HepG2 (cell line): ENCODE measurements around the gene KSR1. TPM values are rescaled to one million over a fixed set of nuclear protein-coding genes. Genes with fewer than 3 reads are reported as not detected.
A peak's percentile ranks its signal among the peaks of the same experiment; 100 is the strongest.

ENCODE experiments used
- ATAC-seq: fragments of 200-7000 bp; cut with Tn5 transposase; 3 replicates; pipeline ENCODE4 v1.9.1; 2020; ENCODE audit warnings: mild to moderate bottlenecking, moderate library complexity
- BruUV-seq: library from RNA; stranded (reverse); fragments of 400-500 nt; replicated peaks from 2 replicates; lab custom pipeline; 2021; lab: Mats Ljungman, UMichigan
- CTCF ChIA-PET: fragments of 300-600 bp; formaldehyde crosslinking; extraction: SDS; loops from one replicate; lab custom pipeline; 2021; ENCODE audit warnings: low total read pairs, inconsistent platforms, low intra/inter-chr PET ratio; lab: Yijun Ruan, JAX
- POLR2A ChIA-PET: fragments of 350-600 bp; sonication (Branson Sonifier 250); formaldehyde crosslinking; loops from one replicate; lab custom pipeline; 2020; ENCODE audit warnings: antibody characterized with exemption, inconsistent platforms; lab: Yijun Ruan, JAX
- DNase-seq: peaks from one replicate; pipeline ENCODE4 v3.0.0-alpha.2; 2015; ENCODE audit warnings: low spot score
- FAIRE-seq: peaks from 3 replicates; lab custom pipeline; 2011; peaks lifted over from hg19 to GRCh38; lab: Jason Lieb, UNC
- H2AFZ ChIP-seq: one replicate; pipeline ENCODE4 v1.6.1; 2011; ENCODE audit warnings: low read length, inconsistent platforms
- H3K27ac ChIP-seq: fragments of 300-600 bp; 3 replicates; pipeline ENCODE4 v1.8.0; 2011; ENCODE audit warnings: mixed run types, mild to moderate bottlenecking, mixed read lengths, low read length, inconsistent platforms; ENCODE audit not compliant: insufficient read depth; ENCODE audit errors: extremely low read length
- H3K27me3 ChIP-seq, 2 experiments: fragments of 200-600 bp in 1 of 2; 2 replicates in 1 of 2; 3 replicates in 1 of 2; pipeline versions ENCODE4 v1.6.0 to v1.8.0; 2011; ENCODE audit warnings: low read length in 2 of 2, mild to moderate bottlenecking in 2 of 2, moderate library complexity in 2 of 2, inconsistent platforms in 1 of 2; ENCODE audit not compliant: insufficient read depth in 2 of 2, control insufficient read depth in 1 of 2
- H3K36me3 ChIP-seq, 2 experiments: fragments of 200-600 bp in 1 of 2; replicated peaks in 1 of 2; 2 replicates in 1 of 2; 3 replicates in 1 of 2; pipeline versions ENCODE4 v1.5.1 to v1.8.0; 2011; ENCODE audit warnings: low read length in 2 of 2, inconsistent platforms in 1 of 2; ENCODE audit not compliant: insufficient read depth in 2 of 2, control insufficient read depth in 1 of 2
- H3K4me1 ChIP-seq: 2 replicates; pipeline ENCODE4 v1.5.1; 2012; ENCODE audit warnings: low read length, inconsistent platforms; ENCODE audit not compliant: insufficient read depth
- H3K4me2 ChIP-seq: 2 replicates; pipeline ENCODE4 v1.6.0; 2011; ENCODE audit warnings: low read depth, low read length, inconsistent platforms
- H3K4me3 ChIP-seq, 3 experiments: fragments of 200-600 bp in 1 of 3; sonication (generic), shearing (Covaris generic) in 1 of 3; replicated peaks in 1 of 3; 2 replicates each; pipeline ENCODE4 v1.5.1; 2011 to 2016; ENCODE audit warnings: low read length in 3 of 3, inconsistent platforms in 2 of 3, low read depth in 2 of 3, mild to moderate bottlenecking in 2 of 3, control low read depth in 1 of 3, mixed read lengths in 1 of 3; ENCODE audit not compliant: insufficient read depth in 1 of 3
- H3K79me2 ChIP-seq: one replicate; pipeline ENCODE4 v1.6.1; 2011; ENCODE audit warnings: low read length, inconsistent platforms; ENCODE audit not compliant: insufficient read depth
- H3K9ac ChIP-seq: 2 replicates; pipeline ENCODE4 v1.6.0; 2011; ENCODE audit warnings: mild to moderate bottlenecking, low read depth, low read length, inconsistent platforms; ENCODE audit not compliant: insufficient read depth
- H3K9me3 ChIP-seq: 2 replicates; pipeline ENCODE4 v1.5.1; 2012; ENCODE audit warnings: mild to moderate bottlenecking, low read length
- H4K20me1 ChIP-seq: 2 replicates; pipeline ENCODE4 v1.6.0; 2011; ENCODE audit warnings: inconsistent platforms, mild to moderate bottlenecking, low read length, moderate library complexity; ENCODE audit not compliant: insufficient read depth
- FOXA1 ChIP-seq, 2 experiments: fragments of 450-650 bp in 1 of 2; sonication (generic) in 1 of 2; formaldehyde crosslinking in 1 of 2; IDR thresholded peaks; 2 replicates each; pipeline versions ENCODE4 v1.4.0 to v1.6.1; 2016 to 2020; ENCODE audit warnings: missing genetic modification reagents in 1 of 2
- HDAC2 ChIP-seq: sonication (generic); formaldehyde crosslinking; IDR thresholded peaks from 2 replicates; pipeline ENCODE4 v1.4.0; 2020; ENCODE audit warnings: missing genetic modification reagents
- HOXD1 ChIP-seq: sonication (generic); formaldehyde crosslinking; IDR thresholded peaks from 2 replicates; pipeline ENCODE4 v1.5.0; 2020; ENCODE audit warnings: missing genetic modification reagents
- MEF2D ChIP-seq: sonication (generic); formaldehyde crosslinking; IDR thresholded peaks from 2 replicates; pipeline ENCODE4 v1.5.1; 2020; ENCODE audit warnings: mild to moderate bottlenecking, missing genetic modification reagents
- MIXL1 ChIP-seq: IDR thresholded peaks from 2 replicates; pipeline ENCODE4 v1.6.1; 2016
- MTA1 ChIP-seq: sonication (generic); formaldehyde crosslinking; IDR thresholded peaks from 2 replicates; pipeline ENCODE4 v1.4.0; 2020; ENCODE audit warnings: missing genetic modification reagents, mild to moderate bottlenecking, borderline replicate concordance
- NCOA2 ChIP-seq: sonication (generic); formaldehyde crosslinking; IDR thresholded peaks from 2 replicates; pipeline ENCODE4 v1.8.0; 2022; ENCODE audit warnings: inconsistent platforms
- NR1H2 ChIP-seq: sonication (generic); formaldehyde crosslinking; IDR thresholded peaks from 2 replicates; pipeline ENCODE4 v1.8.1; 2022; ENCODE audit warnings: low read depth, missing genetic modification reagents, borderline replicate concordance
- NR2C2 ChIP-seq: sonication (generic); formaldehyde crosslinking; IDR thresholded peaks from 2 replicates; pipeline ENCODE4 v1.4.0; 2020; ENCODE audit warnings: missing genetic modification reagents, mild to moderate bottlenecking, moderate library complexity, borderline replicate concordance
- RXRA ChIP-seq: sonication (generic); formaldehyde crosslinking; IDR thresholded peaks from 2 replicates; pipeline ENCODE4 v1.5.1; 2020; ENCODE audit warnings: missing genetic modification reagents
- ZNF12 ChIP-seq: sonication (generic); formaldehyde crosslinking; IDR thresholded peaks from 2 replicates; pipeline ENCODE4 v1.5.0; 2020; ENCODE audit warnings: missing genetic modification reagents
- ZNF264 ChIP-seq: sonication (generic); formaldehyde crosslinking; IDR thresholded peaks from 2 replicates; pipeline ENCODE4 v1.4.0; 2020; ENCODE audit warnings: missing genetic modification reagents
- ZNF329 ChIP-seq: sonication (generic); formaldehyde crosslinking; IDR thresholded peaks from 2 replicates; pipeline ENCODE4 v1.9.0; 2021; ENCODE audit warnings: low read depth, mild to moderate bottlenecking, missing genetic modification reagents
- ZNF350 ChIP-seq: sonication (generic); formaldehyde crosslinking; IDR thresholded peaks from 2 replicates; pipeline ENCODE4 v1.4.0; 2020; ENCODE audit warnings: mild to moderate bottlenecking, low read depth, missing genetic modification reagents, borderline replicate concordance
- WGBS: methylation state at CpG from one replicate; pipeline ENCODE4 v1.1.6; 2017; ENCODE audit warnings: low lambda C conversion rate; 5-methylcytosine and 5-hydroxymethylcytosine counted together
- in situ Hi-C: cut with HindIII; loops from 2 replicates; pipeline ENCODE4 v1.10.0; 2017; ENCODE audit warnings: low pct_unique_long_range_greater_than_20kb; ENCODE audit not compliant: extremely low pct_ligation_motif_present
- intact Hi-C: fragments of 100-400 bp; cut with micrococcal nuclease; formaldehyde crosslinking; loops from one replicate; pipeline ENCODE4 v1.10.0; 2022; ENCODE audit not compliant: unreplicated experiment
- polyA plus RNA-seq, 8 experiments: library from polyadenylated mRNA; depleted of rRNA in 3 of 8; stranded (reverse) in 7 of 8; unstranded in 1 of 8; fragments of >200 nt; fragmentation: Illumina TruSeq in 4 of 8; extraction: Trizol in 4 of 8; gene quantifications; 2 replicates each; pipeline versions ENCODE4 v1.2.1 to v1.2.3, GENCODE V29; 2011 to 2016; ENCODE audit warnings: low read depth in 4 of 8, missing spikeins in 1 of 8, mixed read lengths in 1 of 8; ENCODE audit not compliant: insufficient read depth in 1 of 8
- total RNA-seq, 5 experiments: library from RNA; depleted of rRNA; stranded (reverse); fragments of >200 nt; fragmentation: Illumina TruSeq; extraction: Trizol; gene quantifications; 2 replicates each; pipeline ENCODE4 v1.2.3, GENCODE V29; 2016; ENCODE audit warnings: low read depth in 1 of 5
- TF ChIP-seq, protein P1 (sequence below): sonication (generic); formaldehyde crosslinking; IDR thresholded peaks from 2 replicates; pipeline ENCODE4 v1.4.0; 2020; ENCODE audit warnings: missing genetic modification reagents, borderline replicate concordance

Gene KSR1
- total and polyA plus RNA-seq, 2 of the 13 experiments (the other 11 are each of a cell fraction or from before 2014, with no cell fraction given): 10.1 to 16.6 TPM

DNA sequence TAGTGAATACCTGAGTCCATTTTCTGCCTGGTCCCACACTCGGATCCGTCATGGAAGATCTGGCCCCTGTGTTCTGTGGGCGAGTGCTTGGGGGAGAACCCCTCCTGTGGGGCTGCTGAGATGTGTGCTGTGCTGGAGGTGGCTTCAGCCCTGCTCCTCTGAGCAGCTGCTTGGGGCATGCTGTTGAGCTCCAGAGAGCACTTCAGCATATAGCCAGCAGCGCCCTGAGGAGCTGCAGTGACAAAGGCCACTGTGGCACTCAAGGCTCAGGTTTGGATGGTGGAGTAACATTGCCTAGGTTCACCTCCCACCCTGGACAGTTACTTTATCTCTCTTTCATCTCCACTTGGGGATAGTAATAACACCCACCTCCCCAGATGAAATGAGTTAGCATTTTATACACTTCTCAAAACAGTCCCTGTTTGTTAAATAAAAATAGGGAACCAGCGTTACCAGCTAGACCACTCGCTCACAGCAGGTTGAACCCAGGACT lies 75.3 kb downstream of the KSR1 start:
- Histone ChIP-seq H3K4me1 (peaks cover 94% of the 10 kb centered on the region), H3K4me3 (peak overlapping the region in 1 of 3 experiments; percentile 35; a peak in 1 of 6 replicates), H3K79me2 (peaks cover 36% of the 10 kb centered on the region), H3K9me3 (no peaks in the 10 kb centered on the region), H3K9ac (no peak overlapping the region; the same call in 1 of the 2 replicates), H3K27me3 (no peaks in the 10 kb centered on the region), H3K4me2 (peak overlapping the region; percentile 72), H3K36me3 (no peaks in the 10 kb centered on the region), H2AFZ (no peak overlapping the region), H4K20me1 (no peaks in the 10 kb centered on the region), H3K27ac (no peak overlapping the region)
- in situ Hi-C loops (loop anchor here (10.0 kb wide), 1 partner anchor 63 kb away; no protein-coding TSS in a partner anchor), intact Hi-C loops (no loop called here)
- POLR2A ChIA-PET: interaction anchor here (0.7 to 2.7 kb wide), 9 partner anchors 9 to 37 kb away, joined by 3 to 27 read pairs (median 10); no protein-coding TSS in a partner anchor
- DNase-seq (no peak), FAIRE-seq (no peak), ATAC-seq (peak; percentile 46)
- 65% methylated on average over 6 of the region's 6 CpGs for WGBS
- CTCF ChIA-PET: no interaction called here
- TF ChIP-seq HOXD1 (CRISPR knock-in tag) (no peak), ZNF12 (peak; percentile 70; the same call in 1 of the 2 replicates)
- BruUV-seq: no TSS peak

DNA sequence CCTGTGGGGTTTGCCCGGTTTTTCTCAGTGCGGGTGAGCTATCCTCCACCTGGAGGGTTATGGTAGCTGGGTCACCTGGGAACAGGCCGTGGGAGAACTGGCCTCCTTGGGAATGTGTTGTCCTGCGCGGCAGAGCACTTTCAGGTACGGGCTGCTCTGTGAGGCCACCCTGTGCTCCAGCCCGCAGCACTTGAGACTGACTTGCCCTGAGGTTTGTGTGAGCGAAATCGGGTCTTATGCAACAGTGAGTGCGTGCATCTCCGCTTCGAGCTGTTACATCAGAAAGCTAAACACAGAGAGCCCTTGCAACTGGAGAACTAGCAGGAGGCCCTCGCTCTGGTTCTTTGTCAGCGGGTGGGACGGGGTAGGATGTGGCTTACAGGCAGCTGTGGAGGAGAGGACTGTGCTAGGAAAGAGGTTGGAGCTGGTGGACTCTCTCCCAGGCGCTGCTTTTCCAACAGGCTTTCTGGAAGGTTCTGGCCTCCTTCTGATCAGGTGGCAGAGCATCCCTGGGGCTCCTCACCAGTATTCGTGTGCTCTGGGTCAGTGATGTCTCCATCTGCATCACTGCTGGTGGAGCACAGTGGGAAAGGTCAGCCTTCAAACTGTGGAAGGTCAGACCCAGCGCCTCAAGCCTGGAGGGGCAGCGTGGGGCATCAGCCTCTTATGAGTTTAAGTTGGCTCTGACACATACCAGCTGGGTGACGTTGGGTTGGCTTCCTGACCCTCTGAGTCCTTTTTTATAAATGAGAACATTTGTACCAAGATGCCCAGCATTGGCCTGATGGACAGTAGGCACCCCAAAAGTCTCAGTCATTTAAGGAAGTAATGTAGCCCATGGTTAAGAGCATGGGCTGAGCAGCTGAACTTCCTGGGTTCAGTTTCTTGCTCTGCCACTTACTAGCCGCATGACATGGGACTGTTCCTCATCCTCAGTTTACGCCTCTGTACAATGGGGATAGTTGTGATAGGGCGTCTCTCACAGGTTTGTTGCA lies 76.3 kb downstream of the KSR1 start:
- Histone ChIP-seq H3K4me3 (peak overlapping the region; percentile 13 to 55 (median 17); a peak in 4 of 6 replicates), H3K4me2 (peak overlapping the region; percentile 72), H3K9ac (peak overlapping the region; percentile 17), H3K79me2 (peaks cover 32% of the 10 kb centered on the region), H3K36me3 (no peaks in the 10 kb centered on the region), H3K4me1 (peaks cover 84% of the 10 kb centered on the region), H3K27ac (peak overlapping the region; percentile 25), H2AFZ (peak overlapping the region; percentile 11), H3K27me3 (no peaks in the 10 kb centered on the region), H4K20me1 (no peaks in the 10 kb centered on the region), H3K9me3 (no peaks in the 10 kb centered on the region)
- 20% methylated on average over 16 of the region's 23 CpGs for WGBS
- DNase-seq: peak; percentile 88
- POLR2A ChIA-PET: interaction anchor here (0.7 to 2.7 kb wide), 13 partner anchors 8 to 76 kb away, joined by 3 to 27 read pairs (median 8); partner anchors contain the start of gene KSR1
- no TSS peak for BruUV-seq
- in situ Hi-C loops: loop anchor here (10.0 kb wide), 1 partner anchor 62 kb away; no protein-coding TSS in a partner anchor
- ATAC-seq: peak; percentile 84
- intact Hi-C loops: loop anchor here (1.0 kb wide), 2 partner anchors 26 to 38 kb away; no protein-coding TSS in a partner anchor
- peak; percentile 96 for FAIRE-seq
- CTCF ChIA-PET: no interaction called here
- TF ChIP-seq RXRA (CRISPR knock-in tag) (peak; percentile 60; the same call in 1 of the 2 replicates), NR2C2 (CRISPR knock-in tag) (peak; percentile 78), NCOA2 (peak; percentile 66), ZNF329 (CRISPR knock-in tag) (peak; percentile 94; the same call in 1 of the 2 replicates), MIXL1 (CRISPR knock-in tag) (peak; percentile 64; the same call in 1 of the 2 replicates), MEF2D (CRISPR knock-in tag) (peak; percentile 75; the same call in 1 of the 2 replicates), ZNF350 (peak; percentile 71; the same call in 1 of the 2 replicates), FOXA1 (IDR thresholded peaks at IDR 0.05) (no peak), FOXA1 (CRISPR knock-in tag; IDR thresholded peaks at IDR 0.05) (0 out of 2 replicates have a peak, but pooled peaks have one; percentile 64), NR1H2 (CRISPR knock-in tag) (0 out of 2 replicates have a peak, but pooled peaks have one; percentile 64), MTA1 (peak; percentile 61; the same call in 1 of the 2 replicates), HDAC2 (CRISPR knock-in tag) (peak; percentile 90), ZNF264 (CRISPR knock-in tag) (0 out of 2 replicates have a peak, but pooled peaks have one; percentile 67)
- TF ChIP-seq, protein P1, sequence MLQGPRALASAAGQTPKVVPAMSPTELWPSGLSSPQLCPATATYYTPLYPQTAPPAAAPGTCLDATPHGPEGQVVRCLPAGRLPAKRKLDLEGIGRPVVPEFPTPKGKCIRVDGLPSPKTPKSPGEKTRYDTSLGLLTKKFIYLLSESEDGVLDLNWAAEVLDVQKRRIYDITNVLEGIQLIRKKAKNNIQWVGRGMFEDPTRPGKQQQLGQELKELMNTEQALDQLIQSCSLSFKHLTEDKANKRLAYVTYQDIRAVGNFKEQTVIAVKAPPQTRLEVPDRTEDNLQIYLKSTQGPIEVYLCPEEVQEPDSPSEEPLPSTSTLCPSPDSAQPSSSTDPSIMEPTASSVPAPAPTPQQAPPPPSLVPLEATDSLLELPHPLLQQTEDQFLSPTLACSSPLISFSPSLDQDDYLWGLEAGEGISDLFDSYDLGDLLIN: no peak
